Measurements from ENCODE around the gene FAM90A1. TPM values are rescaled to one million over a fixed set of nuclear protein-coding genes. Genes with fewer than 3 reads are reported as not detected.
"Not testable (repeated sequence)": the region's sequence is repeated elsewhere in the genome, so short reads cannot be mapped to it uniquely, and the experiment has no call there.

FAM90A1 gene
- total RNA-seq, 1 donor from 2014 or later: not detected

DNA sequence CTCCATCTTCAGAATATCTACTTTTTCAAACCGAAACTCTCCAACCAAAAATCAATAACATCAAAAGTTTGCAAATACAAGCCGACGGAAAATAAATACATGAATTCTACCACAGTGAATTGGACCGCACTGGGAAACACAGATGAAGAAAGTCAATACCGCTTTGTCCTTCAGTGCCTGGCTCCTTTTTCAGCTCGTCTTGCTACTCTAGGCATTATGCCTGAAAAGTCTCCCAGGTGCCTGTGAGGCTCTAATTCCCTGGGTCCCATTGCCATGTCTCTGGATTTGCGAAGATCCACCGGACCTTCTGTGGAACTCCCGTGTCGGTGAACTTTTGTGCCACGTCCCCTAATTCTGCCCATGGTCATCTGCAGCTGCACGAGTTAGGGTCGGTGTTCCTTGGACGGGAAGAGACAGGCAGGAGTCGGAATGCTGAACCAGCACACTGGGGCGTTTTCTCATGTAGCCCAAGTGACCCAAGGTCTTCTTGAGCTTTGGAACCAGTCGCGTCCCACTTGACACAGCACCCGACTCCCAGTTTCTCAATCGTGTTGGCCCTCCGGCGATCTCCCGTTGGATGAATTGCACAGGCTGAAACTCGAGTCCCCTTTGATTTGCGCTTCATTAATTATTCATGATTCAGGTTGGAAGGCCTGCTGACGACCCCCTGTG is 8.6 kb downstream of the FAM90A1 start:
- H3K9me3 ChIP-seq; H3K27ac ChIP-seq; H3K36me3 ChIP-seq; H3K4me1 ChIP-seq; H3K27me3 ChIP-seq; H3K4me3 ChIP-seq; DNase-seq (ENCODE audit: extremely low spot score in 2 of 2); intact Hi-C loops (cut with DNase I): not testable (repeated sequence)

DNA sequence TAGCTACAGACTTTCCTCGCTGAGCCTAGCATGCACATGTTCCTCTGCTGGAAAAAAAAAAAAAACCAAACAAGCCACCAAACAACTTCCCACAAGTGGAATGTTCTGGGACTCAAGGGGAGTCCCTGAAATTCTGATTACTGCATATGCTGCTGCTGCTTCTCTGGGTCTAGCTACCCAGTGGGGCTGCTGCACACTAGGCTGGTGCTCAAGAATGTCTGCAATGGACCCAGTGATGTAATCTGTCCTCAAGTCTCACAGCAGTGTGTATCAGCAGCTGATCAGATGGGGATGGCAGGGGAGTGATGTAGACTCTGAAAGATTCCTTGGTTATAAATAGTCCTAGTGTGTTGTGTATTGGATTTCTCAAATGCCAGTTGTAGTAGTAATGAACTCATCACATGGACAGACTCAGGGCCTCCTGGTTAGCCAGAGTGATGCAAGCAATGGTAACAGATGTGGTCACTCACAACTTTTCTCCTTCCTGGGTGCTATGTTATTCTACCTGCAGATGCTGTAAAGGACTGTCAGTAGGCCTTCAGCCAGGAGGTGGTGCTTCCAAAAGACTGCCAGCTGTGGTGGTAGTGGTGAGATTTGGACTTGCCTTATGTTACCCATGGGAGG is 29.6 kb downstream of the FAM90A1 start:
- H3K36me3 ChIP-seq; intact Hi-C loops (cut with DNase I); H3K27ac ChIP-seq; H3K27me3 ChIP-seq; H3K9me3 ChIP-seq; H3K4me3 ChIP-seq; DNase-seq (ENCODE audit: extremely low spot score in 2 of 2); H3K4me1 ChIP-seq: not testable (repeated sequence)

DNA sequence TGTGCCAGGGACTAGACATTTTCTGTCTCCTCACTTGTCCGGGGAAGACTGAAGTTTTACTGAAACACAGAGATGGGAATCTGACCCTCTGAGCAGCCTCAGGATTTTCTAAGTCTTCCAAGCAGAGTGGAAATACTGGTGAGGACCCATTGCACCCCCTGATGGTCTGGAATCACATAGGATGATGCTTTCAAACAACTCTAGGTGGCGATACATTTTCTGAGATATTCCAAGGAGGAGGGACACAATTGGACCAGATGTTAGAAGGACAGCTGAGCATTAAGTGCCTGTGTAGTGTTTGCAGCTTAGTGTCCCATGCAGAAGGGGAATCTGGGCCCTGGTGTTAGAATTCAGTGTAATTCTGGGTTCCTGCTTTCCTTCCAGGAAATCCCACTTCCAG is 39.3 kb downstream of the FAM90A1 start:
- DNase-seq (ENCODE audit: extremely low spot score in 2 of 2); H3K9me3 ChIP-seq; H3K36me3 ChIP-seq; H3K4me1 ChIP-seq; H3K27me3 ChIP-seq; intact Hi-C loops (cut with DNase I); H3K4me3 ChIP-seq; H3K27ac ChIP-seq: not testable (repeated sequence)

DNA sequence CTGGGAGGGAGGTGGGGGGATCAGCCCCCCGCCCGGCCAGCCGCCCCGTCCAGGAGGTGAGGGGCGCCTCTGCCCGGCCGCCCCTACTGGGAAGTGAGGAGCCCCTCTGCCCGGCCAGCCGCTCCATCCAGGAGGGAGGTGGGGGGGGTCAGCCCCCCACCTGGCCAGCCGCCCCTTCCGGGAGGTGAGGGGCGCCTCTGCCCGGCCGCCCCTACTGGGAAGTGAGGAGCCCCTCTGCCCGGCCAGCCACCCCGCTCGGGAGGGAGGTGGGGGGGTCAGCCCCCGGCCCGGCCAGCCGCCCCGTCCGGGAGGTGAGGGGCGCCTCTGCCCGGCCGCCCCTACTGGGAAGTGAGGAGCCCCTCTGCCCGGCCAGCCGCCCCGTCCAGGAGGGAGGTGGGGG is 43.2 kb downstream of the FAM90A1 start:
- H3K36me3 ChIP-seq; DNase-seq (ENCODE audit: extremely low spot score in 2 of 2); H3K27me3 ChIP-seq; H3K27ac ChIP-seq; intact Hi-C loops (cut with DNase I); H3K9me3 ChIP-seq; H3K4me1 ChIP-seq; H3K4me3 ChIP-seq: not testable (repeated sequence)

DNA sequence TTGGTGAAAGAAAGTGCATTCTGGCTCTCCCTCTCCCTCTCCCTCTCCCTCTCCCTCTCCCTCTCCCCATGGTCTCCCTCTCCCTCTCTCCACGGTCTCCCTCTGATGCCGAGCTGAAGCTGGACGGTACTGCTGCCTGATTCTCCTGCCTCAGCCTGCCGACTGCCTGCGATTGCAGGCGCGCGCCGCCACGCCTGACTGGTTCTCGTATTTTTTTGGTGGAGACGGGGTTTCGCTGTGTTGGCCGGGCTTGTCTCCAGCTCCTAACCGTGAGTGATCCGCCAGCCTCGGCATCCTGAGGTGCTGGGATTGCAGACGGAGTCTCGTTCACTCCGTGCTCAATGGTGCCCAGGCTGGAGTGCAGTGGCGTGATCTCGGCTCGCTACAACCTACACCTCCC is 44.1 kb downstream of the FAM90A1 start:
- intact Hi-C loops (cut with DNase I); H3K9me3 ChIP-seq; DNase-seq (ENCODE audit: extremely low spot score in 2 of 2); H3K4me3 ChIP-seq; H3K4me1 ChIP-seq; H3K27me3 ChIP-seq; H3K36me3 ChIP-seq; H3K27ac ChIP-seq: not testable (repeated sequence)

DNA sequence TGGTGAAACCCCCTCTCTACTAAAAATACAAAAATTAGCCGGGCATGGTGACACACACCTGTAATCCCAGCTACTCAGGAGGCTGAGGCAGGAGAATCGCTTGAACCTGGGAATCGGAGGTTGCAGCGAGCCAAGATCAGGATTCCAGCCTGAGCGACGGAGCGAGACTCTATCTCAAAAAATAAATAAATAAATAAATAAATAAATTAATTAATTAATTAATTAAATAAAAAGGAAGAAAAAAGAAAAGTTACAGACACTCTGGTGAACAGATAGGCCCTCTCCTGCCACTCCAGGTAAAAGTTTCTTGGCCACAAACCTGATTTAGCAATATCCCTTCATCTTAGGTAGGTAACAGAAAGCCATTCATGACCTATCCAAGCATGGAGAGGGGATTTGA is 44.5 kb downstream of the FAM90A1 start:
- DNase-seq (ENCODE audit: extremely low spot score in 2 of 2); H3K27me3 ChIP-seq; H3K27ac ChIP-seq; H3K9me3 ChIP-seq; intact Hi-C loops (cut with DNase I); H3K4me1 ChIP-seq; H3K36me3 ChIP-seq; H3K4me3 ChIP-seq: not testable (repeated sequence)

DNA sequence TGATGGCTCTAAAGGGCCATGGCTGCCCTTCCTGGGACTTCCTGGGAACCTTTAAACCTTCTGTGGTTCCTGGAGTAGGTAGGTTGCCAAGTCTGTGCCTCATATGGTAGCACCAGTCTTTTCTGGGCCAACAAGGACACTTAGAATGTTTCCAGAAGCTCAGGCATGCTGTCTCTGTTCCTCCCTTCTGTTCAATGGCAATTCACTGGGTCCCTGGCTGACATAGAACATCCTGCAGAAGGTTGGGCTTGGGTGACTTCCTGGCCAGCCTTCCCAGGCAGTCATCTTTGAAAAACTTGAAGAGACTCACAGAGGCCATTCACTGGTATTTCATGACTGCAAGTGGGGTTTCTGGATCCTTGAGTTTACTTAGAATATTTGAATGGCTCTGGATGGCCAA is 46.1 kb downstream of the FAM90A1 start:
- H3K36me3 ChIP-seq; H3K9me3 ChIP-seq; DNase-seq (ENCODE audit: extremely low spot score in 2 of 2); H3K27me3 ChIP-seq; intact Hi-C loops (cut with DNase I); H3K27ac ChIP-seq; H3K4me3 ChIP-seq; H3K4me1 ChIP-seq: not testable (repeated sequence)

DNA sequence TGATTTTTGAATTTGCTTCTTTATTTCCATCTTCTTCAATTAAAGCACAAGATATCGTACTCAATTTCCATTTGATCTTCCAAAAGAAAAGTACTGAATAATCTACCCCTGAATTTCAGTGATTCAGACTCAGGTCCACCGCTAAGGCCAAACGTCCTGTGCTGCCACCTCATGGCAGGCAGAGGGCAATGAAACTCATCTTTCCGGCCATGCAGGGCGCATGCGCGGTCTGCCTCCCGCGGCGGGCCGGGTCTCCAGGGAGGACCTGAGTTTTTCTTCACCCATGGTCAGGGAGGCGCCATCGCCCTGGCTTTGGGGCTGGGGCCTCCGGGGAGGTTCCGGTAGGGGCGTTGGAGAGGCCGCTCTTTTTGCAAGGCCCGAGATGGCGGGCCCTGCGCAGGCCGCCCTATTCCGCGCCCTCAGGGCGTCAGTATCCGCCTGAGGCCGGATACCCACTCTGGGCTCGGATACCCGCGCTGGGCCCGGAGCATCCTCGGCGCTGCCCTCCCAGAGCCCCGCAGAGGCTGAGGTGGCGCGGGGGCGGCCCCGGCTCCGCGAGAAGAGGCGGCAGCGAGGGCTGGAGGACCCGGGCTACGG is 47.3 kb downstream of the FAM90A1 start:
- TF ChIP-seq POLR2AphosphoS5 (IDR thresholded peaks at IDR 0.05; ENCODE audit: insufficient read depth in 1 of 2, low read depth in 1 of 2) (peak in 1 of 2 donors; percentile 74), POLR2A (IDR thresholded peaks at IDR 0.05) (peak in 1 of 2 donors; percentile 29)
- TF ChIP-seq, protein P1, sequence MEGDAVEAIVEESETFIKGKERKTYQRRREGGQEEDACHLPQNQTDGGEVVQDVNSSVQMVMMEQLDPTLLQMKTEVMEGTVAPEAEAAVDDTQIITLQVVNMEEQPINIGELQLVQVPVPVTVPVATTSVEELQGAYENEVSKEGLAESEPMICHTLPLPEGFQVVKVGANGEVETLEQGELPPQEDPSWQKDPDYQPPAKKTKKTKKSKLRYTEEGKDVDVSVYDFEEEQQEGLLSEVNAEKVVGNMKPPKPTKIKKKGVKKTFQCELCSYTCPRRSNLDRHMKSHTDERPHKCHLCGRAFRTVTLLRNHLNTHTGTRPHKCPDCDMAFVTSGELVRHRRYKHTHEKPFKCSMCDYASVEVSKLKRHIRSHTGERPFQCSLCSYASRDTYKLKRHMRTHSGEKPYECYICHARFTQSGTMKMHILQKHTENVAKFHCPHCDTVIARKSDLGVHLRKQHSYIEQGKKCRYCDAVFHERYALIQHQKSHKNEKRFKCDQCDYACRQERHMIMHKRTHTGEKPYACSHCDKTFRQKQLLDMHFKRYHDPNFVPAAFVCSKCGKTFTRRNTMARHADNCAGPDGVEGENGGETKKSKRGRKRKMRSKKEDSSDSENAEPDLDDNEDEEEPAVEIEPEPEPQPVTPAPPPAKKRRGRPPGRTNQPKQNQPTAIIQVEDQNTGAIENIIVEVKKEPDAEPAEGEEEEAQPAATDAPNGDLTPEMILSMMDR (IDR thresholded peaks at IDR 0.05): peak in 2 of 3 experiments; percentile 21 to 53
- Histone ChIP-seq H3K4me3 (peak overlapping the region; percentile 80 to 87), H3K27ac (peak overlapping the region; percentile 89)
- intact Hi-C loops (cut with DNase I); DNase-seq (ENCODE audit: extremely low spot score in 2 of 2); H3K9me3 ChIP-seq; H3K4me1 ChIP-seq; H3K27me3 ChIP-seq; H3K36me3 ChIP-seq: not testable (repeated sequence)

DNA sequence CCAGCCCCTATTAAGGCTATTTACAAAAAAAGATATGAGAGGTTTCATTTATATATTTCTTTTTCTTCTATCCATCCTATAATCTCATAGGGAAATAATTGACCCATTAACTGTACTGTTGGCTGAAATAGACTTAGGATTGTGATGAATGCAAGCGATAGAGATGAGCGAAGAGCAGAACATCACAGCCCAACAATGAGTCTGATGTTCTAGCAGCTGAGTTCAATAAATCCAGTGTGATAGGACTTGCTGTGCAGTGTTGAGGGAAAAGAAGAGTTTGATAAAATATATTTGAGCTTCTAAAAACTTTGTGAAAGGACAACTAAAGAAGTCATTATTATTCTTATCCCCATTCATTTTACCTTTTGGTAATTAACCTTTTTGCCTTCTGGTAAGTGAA is 54.5 kb downstream of the FAM90A1 start:
- intact Hi-C loops (cut with DNase I); H3K9me3 ChIP-seq; H3K27me3 ChIP-seq; DNase-seq (ENCODE audit: extremely low spot score in 2 of 2); H3K4me3 ChIP-seq; H3K36me3 ChIP-seq; H3K4me1 ChIP-seq; H3K27ac ChIP-seq: not testable (repeated sequence)

Other genes with a start within 250 kb of the FAM90A1 start
- 24.8 TPM for gene FOXJ2, start 194.9 kb downstream of the FAM90A1 start, total RNA-seq
- gene C3AR1, start 161.3 kb downstream of the FAM90A1 start, total RNA-seq: 6.4 TPM
- 48.1 TPM for gene NECAP1, start 145.3 kb downstream of the FAM90A1 start, total RNA-seq
- gene CLEC4A, start 104.0 kb downstream of the FAM90A1 start, total RNA-seq: 2.2 TPM
- not detected for gene ZNF705A, start 70.6 kb downstream of the FAM90A1 start, total RNA-seq
- gene CLEC6A, start 228.3 kb upstream of the FAM90A1 start, total RNA-seq: not detected

Data from vagina (tissue), 2 donors.